Embryonic facial prominence (tissue), 1 donor: Measurements from ENCODE around the gene KRT7.
"Not testable (repeated sequence)": the region's sequence is repeated elsewhere in the genome, so short reads cannot be mapped to it uniquely, and the experiment has no call there.

Source experiments
- DNase-seq: peaks from one replicate; pipeline ENCODE4 v3.0.0-alpha.2; 2016; ENCODE audit errors: extremely low spot score

Gene KRT7

DNA sequence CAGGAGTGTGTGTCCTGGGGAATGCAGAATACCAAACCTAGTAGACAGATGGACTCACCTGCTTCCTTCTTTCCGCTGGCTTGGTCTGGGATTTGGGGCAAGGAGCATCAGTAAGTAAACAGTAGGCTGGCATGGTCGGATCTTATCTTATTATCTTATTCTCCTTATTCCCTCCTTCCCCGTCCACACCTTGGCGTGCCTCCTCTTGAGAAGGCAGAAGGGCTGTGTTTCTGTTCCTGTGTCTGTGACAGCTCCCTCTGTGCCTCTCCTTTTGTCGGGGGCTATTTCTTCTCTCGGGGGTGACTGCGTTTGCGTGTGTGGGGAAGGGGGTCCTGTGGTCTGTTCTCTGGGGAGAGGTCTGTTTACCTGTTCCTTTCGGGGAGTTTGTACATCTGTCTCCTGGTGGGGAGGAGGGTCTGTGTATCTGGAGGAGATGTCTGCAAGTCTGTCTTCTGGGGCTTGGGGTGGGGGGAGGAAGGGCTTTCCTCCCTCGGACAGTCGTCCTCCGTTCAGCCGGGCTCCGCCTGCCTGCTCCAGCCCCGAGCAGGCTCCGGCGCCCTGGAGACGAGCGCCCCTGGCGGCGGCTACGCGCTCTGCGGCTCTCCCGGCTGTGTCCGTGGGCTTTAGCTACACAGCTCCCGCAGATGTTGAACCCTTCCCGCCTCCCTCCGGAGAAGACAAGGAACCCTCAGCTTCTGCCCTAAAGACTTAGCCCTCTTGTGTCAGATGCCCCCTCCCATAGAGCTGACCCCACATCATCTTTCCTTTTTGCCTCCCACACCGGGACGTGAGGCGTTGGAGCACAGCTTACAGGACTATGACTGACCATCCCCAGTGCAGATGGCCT lies 45.8 kb downstream of the KRT7 start:
- DNase-seq = peak; percentile 20

GRCh38 chr12:52279422-52280318 lies 46.6 kb downstream of the KRT7 start:
- DNase-seq = no peak

DNA sequence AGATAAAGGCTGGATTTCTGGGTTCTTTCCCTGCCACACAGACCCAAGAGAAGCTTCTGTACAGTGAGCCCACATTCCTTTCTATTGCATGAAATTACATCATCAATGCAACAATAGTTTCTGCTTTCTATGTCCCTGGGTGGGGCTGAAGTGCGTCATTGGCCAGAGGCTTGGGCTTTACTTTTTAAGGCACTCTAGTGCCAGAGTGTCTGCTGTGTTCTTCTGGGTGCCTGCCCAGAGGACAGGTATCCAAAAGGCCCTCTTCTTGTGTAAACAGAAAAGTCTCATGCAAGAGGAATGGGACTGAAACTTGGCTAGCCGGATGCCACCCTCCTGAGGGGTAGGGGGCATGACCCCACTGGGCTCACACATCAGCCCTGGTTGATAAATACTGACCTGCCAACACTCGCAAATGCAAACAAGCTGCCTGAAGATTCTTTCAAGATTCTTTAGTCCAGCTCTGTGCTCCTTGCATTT lies 47.3 kb downstream of the KRT7 start:
- DNase-seq = no peak

DNA sequence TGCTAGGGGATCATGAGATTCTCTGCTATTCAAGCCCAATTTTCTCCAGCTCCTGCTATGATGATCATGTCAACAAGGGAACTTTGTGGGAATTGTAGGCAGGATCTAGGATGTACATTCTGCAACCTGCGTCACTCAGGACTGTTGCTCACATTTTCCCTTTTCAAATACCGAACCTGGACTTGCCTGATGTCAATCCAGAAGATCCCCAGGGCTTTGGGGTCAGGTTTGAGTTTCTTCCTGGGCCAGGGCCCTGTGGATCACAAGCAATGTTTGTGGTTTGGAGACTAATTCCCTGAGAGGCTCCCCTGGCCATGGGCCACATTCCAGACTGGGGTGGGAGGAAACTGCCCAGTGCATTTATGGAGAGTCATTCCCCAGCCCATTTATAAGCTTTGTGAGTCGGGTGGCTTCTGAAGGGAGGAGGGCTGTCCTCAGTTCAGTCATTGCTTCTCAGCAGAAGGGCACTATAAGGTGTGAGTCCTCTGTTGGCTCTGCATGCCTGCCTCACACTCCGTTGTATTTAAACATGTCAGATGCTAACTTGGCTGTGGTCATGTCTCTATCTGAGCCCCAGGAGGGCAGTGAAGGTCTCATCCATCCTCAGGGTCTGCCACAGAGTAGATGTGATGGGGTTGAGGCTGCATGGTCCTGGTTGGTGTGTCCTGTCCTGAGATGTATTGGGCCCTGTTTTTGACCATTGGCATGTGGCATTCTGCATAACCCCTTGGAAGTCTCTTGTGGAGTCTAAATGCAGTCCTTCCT lies 47.9 kb downstream of the KRT7 start:
- DNase-seq = no peak

GRCh38 chr12:52284562-52285171 lies 51.6 kb downstream of the KRT7 start:
- no peak for DNase-seq

DNA sequence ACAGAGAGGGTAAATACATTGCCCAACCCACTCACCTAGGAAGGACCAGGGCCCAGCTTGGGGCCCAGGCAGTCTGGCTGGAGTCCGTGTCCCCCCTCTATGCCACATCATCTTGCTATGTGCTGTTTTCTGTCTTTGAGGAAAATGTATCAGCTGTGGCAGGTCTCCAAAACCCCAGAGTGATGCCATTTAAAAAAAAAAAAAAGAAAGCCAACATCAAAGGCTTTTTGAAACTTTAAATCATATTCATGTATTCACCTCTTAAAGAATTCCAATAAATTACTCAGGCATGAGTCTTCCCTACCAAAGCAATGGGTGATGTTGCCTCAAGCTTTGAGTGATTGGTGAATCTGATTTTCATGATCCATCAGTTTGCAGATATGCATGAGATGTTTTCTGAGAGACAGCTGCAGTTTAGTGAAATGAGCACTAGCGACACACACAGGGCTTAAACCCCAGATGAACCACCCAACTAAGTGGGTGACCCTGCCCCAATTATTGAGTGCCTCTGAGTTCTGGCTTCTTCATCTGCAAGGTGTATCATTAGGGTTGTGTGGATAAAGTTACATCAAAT lies 52.2 kb downstream of the KRT7 start:
- DNase-seq = no peak

DNA sequence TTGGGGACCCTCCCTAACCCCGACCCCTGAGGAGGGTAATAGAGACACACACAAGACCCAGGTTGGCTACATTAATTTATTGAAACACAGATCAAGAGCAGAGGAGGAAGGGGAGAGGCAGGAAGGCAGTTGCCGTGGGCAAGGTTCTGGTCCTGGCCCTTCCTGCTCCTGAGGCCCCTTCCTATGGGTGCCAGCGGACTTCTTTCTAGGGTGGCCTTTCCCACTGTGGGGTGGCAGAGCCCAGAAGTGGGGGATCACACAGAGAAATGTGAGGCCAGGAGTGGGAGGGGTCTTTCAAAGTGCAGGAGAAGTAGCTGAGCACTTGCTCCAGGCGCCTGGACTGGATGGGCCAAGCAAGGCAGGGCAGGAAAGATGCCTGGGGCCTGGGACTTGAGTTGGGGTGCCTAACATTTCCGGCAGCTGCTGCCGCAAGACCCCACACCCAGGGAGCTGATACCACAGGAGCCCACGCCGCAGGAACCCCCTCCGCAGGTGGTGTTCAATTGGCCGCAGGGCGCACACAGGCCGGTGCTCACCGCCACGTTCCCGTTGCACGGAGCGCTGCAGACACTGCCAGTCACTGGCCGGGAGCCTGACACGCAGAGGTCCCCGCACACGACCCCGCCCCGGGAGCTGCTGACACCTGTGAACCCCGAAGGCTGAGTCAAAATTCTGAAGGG lies 52.9 kb downstream of the KRT7 start:
- no peak for DNase-seq

- DNase-seq = not testable (repeated sequence)
Observed at GRCh38 chr12:52286857-52287785, 54.1 kb downstream of the KRT7 start.

GRCh38 chr12:52287816-52288805 lies 55.1 kb downstream of the KRT7 start:
- DNase-seq = not testable (repeated sequence)

GRCh38 chr12:52290483-52291134 lies 57.6 kb downstream of the KRT7 start:
- DNase-seq = not testable (repeated sequence)

DNA sequence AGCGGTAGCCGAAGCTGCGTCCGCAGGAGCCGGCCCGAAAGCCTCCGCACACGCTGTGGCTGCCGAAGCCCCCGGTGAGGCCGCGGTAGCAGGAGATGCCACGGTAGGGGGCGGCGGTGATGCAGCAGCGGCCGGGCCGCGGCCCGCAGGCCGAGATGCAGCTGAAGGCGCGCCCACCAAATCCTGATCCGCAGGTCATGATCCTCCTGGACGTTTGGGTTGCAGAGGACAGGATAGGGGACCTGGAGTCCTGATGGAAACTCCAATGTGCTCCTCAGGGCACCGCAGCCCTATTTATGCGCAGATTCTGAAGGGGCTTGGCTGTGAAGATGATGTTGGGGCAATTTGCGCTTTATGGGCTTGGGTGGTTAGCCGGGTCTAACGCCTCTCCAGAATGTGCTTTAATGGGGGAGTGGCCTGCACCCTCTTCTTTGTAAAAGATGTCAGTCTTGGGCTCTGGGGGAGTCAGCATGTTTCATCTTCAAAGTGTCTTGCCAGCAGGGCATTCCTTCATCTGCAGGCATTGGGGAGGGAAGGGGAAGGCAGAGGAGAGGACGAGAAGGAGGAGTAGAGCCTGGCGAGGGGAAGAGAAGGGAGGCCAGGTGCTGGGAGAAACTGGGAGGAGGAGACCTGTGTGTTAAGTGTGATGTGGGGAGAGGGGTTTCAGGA lies 58.4 kb downstream of the KRT7 start, which contains the start of gene KRT81:
KRT81 (minus strand) TSS at position 268 of the 669 bp plus-strand sequence; CDS start at position 199, 69 bp downstream.
- no peak for DNase-seq

- no peak for DNase-seq
Observed at GRCh38 chr12:52293926-52294325, 60.9 kb downstream of the KRT7 start.

DNA sequence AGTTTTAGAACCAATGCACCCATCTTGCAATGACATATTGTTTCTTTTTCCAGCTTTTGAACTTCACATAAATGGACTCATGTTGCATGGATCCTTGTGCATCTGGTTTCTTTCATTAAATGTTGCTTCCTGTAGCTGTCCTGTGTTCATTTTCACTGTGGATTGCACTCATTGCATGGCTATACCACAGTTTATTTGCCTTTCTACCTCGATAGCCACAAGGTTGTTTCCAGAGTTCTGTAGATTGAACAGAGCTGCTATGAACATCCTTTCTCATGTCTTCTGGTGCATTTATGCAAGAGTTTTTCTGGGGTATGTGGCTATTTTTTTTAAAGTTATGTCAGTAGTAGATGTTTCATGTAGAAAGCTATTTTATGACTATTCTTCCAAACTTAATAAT lies 61.8 kb downstream of the KRT7 start:
- no peak for DNase-seq

- DNase-seq = no peak
Observed at GRCh38 chr12:52295663-52296062, 62.6 kb downstream of the KRT7 start.

- no peak for DNase-seq
Observed at GRCh38 chr12:52296572-52297215, 63.7 kb downstream of the KRT7 start.
